Gastroesophageal sphincter (tissue), 4 donors: ENCODE data around the gene UNC13C. TPM values are rescaled to one million over a fixed set of nuclear protein-coding genes. Genes with fewer than 3 reads are reported as not detected.

Experiments used
- ATAC-seq: fragments of 150-250 bp; one replicate; pipeline ENCODE4 v1.9.1; 2016; ENCODE audit warnings: mild to moderate bottlenecking, moderate library complexity
- H3K27ac ChIP-seq, 4 donors: fragments of 200-600 bp; sonication (generic) in 3 of 4; 1 replicate in 3 of 4; 2 replicates in 1 of 4; pipeline ENCODE4 v1.5.1; 2016 to 2019
- H3K27me3 ChIP-seq: fragments of 200-600 bp; sonication (generic); one replicate; pipeline ENCODE4 v1.5.1; 2019
- H3K36me3 ChIP-seq, 2 donors: fragments of 200-600 bp; sonication (generic); one replicate each; pipeline ENCODE4 v1.5.1; 2019; ENCODE audit warnings: control low read depth in 1 of 2
- H3K4me1 ChIP-seq, 3 donors: fragments of 200-600 bp; sonication (generic); 1 replicate in 2 of 3; 2 replicates in 1 of 3; pipeline ENCODE4 v1.5.1; 2016 to 2019; ENCODE audit warnings: control low read depth in 2 of 3
- H3K4me3 ChIP-seq, 2 donors: fragments of 200-600 bp; sonication (generic); one replicate each; pipeline ENCODE4 v1.5.1; 2019; ENCODE audit warnings: mild to moderate bottlenecking in 1 of 2, moderate library complexity in 1 of 2
- H3K9me3 ChIP-seq, 3 donors: fragments of 200-600 bp; sonication (generic); one replicate each; pipeline ENCODE4 v1.5.1; 2017 to 2019; ENCODE audit warnings: control low read depth in 2 of 3
- CTCF ChIP-seq, 4 experiments: fragments of 200-600 bp in 2 of 4; fragments of 450-650 bp in 2 of 4; sonication (generic) in 1 of 4; IDR thresholded peaks; one replicate each; pipeline ENCODE4 v1.5.1; 2017 to 2019; ENCODE audit warnings: antibody characterized with exemption in 4 of 4, mild to moderate bottlenecking in 2 of 4, moderate library complexity in 2 of 4
- EP300 ChIP-seq: sonication (generic); formaldehyde crosslinking; IDR thresholded peaks from one replicate; pipeline ENCODE4 v1.6.1; 2017; ENCODE audit warnings: antibody characterized with exemption, mild to moderate bottlenecking
- POLR2A ChIP-seq, 2 donors: fragments of 450-650 bp; IDR thresholded peaks; one replicate each; pipeline ENCODE4 v1.6.1; 2017; ENCODE audit warnings: antibody characterized with exemption in 2 of 2, mild to moderate bottlenecking in 2 of 2, moderate library complexity in 1 of 2
- POLR2AphosphoS5 ChIP-seq: sonication (generic); formaldehyde crosslinking; IDR thresholded peaks from one replicate; pipeline ENCODE4 v1.6.1; 2017; ENCODE audit warnings: antibody characterized with exemption
- WGBS, 2 donors: methylation state at CpG; one replicate each; pipeline ENCODE4 v1.1.5; 2018; ENCODE audit warnings: low coverage in 1 of 2; 5-methylcytosine and 5-hydroxymethylcytosine counted together
- total RNA-seq, 4 donors: library from RNA; depleted of rRNA; stranded (reverse); fragments of >200 nt; gene quantifications; one replicate each; pipeline ENCODE4 v1.1.0, GENCODE V29; 2016

The UNC13C gene
- total RNA-seq, 4 donors from 2014 or later: 0.89 to 13.9 (median 2.1) TPM

GRCh38 chr15:54605556-54605955, 627.3 kb downstream of the UNC13C start:
- Histone ChIP-seq H3K36me3 (no peaks in the 10 kb centered on the region), H3K27me3 (no peaks in the 10 kb centered on the region), H3K4me3 (no peak overlapping the region), H3K4me1 (no peaks in the 10 kb centered on the region), H3K27ac (no peak overlapping the region), H3K9me3 (no peaks in the 10 kb centered on the region)
- TF ChIP-seq POLR2A (IDR thresholded peaks at IDR 0.05) (no peak), EP300 (no peak), POLR2AphosphoS5 (no peak), CTCF (IDR thresholded peaks at IDR 0.05) (no peak)
- no peak for ATAC-seq
- 78 to 89% methylated on average over 3 to 4 of the region's 4 CpGs for WGBS, 2 donors

- Histone ChIP-seq H3K9me3 (no peaks in the 10 kb centered on the region), H3K27me3 (no peaks in the 10 kb centered on the region), H3K36me3 (no peaks in the 10 kb centered on the region), H3K27ac (no peak overlapping the region), H3K4me3 (no peak overlapping the region), H3K4me1 (no peaks in the 10 kb centered on the region)
- WGBS, 2 donors: 67% methylated on average over 1 of the region's 1 CpG; no CpG with 5 or more reads in 1 of the 2 donors
- TF ChIP-seq CTCF (IDR thresholded peaks at IDR 0.05): no peak
- no peak for TF ChIP-seq POLR2A (IDR thresholded peaks at IDR 0.05)
- TF ChIP-seq POLR2AphosphoS5: no peak
- no peak for ATAC-seq
Observed at GRCh38 chr15:54608876-54609835, 630.9 kb downstream of the UNC13C start.

GRCh38 chr15:54618120-54618519, 639.9 kb downstream of the UNC13C start:
- no peak for TF ChIP-seq POLR2AphosphoS5
- TF ChIP-seq POLR2A (IDR thresholded peaks at IDR 0.05): no peak
- no peak for TF ChIP-seq EP300
- no peak for TF ChIP-seq CTCF (IDR thresholded peaks at IDR 0.05)
- no peaks in the 10 kb centered on the region for H3K27me3 ChIP-seq
- no peak overlapping the region for H3K27ac ChIP-seq
- no peak overlapping the region for H3K4me3 ChIP-seq
- no peaks in the 10 kb centered on the region for H3K4me1 ChIP-seq
- no peaks in the 10 kb centered on the region for H3K36me3 ChIP-seq
- no peak for ATAC-seq
- H3K9me3 ChIP-seq: no peaks in the 10 kb centered on the region
- 71 to 75% methylated on average over 2 of the region's 2 CpGs for WGBS, 2 donors

- H3K4me3 ChIP-seq: no peak overlapping the region
- H3K36me3 ChIP-seq: no peaks in the 10 kb centered on the region
- TF ChIP-seq CTCF (IDR thresholded peaks at IDR 0.05) (no peak), POLR2AphosphoS5 (no peak), POLR2A (IDR thresholded peaks at IDR 0.05) (no peak), EP300 (no peak)
- H3K27me3 ChIP-seq: no peaks in the 10 kb centered on the region
- no peaks in the 10 kb centered on the region for H3K9me3 ChIP-seq
- no peak for ATAC-seq
- 73 to 94% methylated on average over 3 of the region's 3 CpGs for WGBS, 2 donors
- no peak overlapping the region for H3K27ac ChIP-seq
- H3K4me1 ChIP-seq: no peaks in the 10 kb centered on the region
Observed at GRCh38 chr15:54619180-54619579, 640.9 kb downstream of the UNC13C start.

GRCh38 chr15:54620916-54621315, 642.7 kb downstream of the UNC13C start:
- H3K4me3 ChIP-seq: no peak overlapping the region
- no peaks in the 10 kb centered on the region for H3K27me3 ChIP-seq
- no peak overlapping the region for H3K27ac ChIP-seq
- TF ChIP-seq CTCF (IDR thresholded peaks at IDR 0.05) (no peak), EP300 (no peak), POLR2A (IDR thresholded peaks at IDR 0.05) (no peak), POLR2AphosphoS5 (no peak)
- 72 to 94% methylated on average over 3 of the region's 3 CpGs for WGBS, 2 donors
- ATAC-seq: no peak
- no peaks in the 10 kb centered on the region for H3K36me3 ChIP-seq
- H3K9me3 ChIP-seq: no peaks in the 10 kb centered on the region
- no peaks in the 10 kb centered on the region for H3K4me1 ChIP-seq
